ENCODE data around the gene CBX5.
A peak's percentile ranks its signal among the peaks of the same experiment; 100 is the strongest.

DNA sequence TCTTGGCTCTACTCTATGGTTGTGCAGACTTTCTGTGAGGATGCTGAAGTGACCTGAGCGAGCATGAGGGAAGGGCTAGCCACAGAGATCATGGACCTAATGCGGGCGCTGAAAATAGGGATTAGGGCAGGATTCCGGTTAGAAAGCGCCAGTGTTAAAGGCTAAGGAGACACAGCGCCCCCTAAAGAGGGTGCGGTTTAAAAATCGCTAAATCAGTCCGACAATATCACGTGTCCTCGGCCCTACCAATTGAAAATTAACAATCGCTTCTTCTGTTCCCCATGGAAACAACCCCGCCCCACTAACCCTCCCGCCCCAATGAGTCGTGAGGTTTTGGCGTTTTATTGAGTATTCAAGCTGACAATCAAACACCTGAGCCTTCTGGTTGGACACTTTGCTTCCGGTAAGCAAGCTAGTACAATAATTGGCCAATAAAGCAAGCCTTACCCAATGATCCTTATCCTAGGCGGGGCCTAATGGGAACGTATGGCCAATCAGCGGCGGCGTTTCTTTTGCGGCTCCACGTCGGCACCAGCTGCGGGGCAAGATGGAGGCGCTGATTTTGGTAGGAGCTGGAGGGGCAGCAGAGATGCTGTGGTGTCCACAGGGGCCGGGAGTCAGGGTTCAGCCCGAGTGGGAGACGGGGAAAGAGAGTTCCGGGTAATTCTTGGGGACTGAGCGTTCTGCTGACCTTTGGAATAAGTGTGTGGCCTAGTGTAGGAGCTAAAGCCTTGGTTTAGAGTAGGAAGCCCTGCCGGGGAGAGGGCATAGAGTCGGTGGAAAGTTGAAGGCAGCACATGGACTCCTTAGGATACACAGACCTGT, 44.9 kb upstream of the CBX5 start, which contains the start of gene COPZ1:
- TF ChIP-seq, protein P1, sequence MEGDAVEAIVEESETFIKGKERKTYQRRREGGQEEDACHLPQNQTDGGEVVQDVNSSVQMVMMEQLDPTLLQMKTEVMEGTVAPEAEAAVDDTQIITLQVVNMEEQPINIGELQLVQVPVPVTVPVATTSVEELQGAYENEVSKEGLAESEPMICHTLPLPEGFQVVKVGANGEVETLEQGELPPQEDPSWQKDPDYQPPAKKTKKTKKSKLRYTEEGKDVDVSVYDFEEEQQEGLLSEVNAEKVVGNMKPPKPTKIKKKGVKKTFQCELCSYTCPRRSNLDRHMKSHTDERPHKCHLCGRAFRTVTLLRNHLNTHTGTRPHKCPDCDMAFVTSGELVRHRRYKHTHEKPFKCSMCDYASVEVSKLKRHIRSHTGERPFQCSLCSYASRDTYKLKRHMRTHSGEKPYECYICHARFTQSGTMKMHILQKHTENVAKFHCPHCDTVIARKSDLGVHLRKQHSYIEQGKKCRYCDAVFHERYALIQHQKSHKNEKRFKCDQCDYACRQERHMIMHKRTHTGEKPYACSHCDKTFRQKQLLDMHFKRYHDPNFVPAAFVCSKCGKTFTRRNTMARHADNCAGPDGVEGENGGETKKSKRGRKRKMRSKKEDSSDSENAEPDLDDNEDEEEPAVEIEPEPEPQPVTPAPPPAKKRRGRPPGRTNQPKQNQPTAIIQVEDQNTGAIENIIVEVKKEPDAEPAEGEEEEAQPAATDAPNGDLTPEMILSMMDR (IDR thresholded peaks at IDR 0.05), result peak; percentile 84
- TF ChIP-seq EZH2phosphoT487 (IDR thresholded peaks at IDR 0.05) (no peak), EZH2 (IDR thresholded peaks at IDR 0.05) (no peak)

Measured in neural progenitor cell (in vitro differentiated cells).